Osteoblast (primary cell): ENCODE results near the gene ADAMTS19. TPM values are rescaled to one million over a fixed set of nuclear protein-coding genes. Genes with fewer than 3 reads are reported as not detected.

Experiments
- DNase-seq: peaks from one replicate; pipeline ENCODE4 v3.0.0; 2011; ENCODE audit warnings: low spot score, mixed read lengths; ENCODE audit not compliant: insufficient read length; ENCODE audit errors: missing footprints
- H2AFZ ChIP-seq: 2 replicates; pipeline ENCODE4 v1.6.0; 2011; ENCODE audit warnings: mild to moderate bottlenecking, low read length
- H3K27ac ChIP-seq: 2 replicates; pipeline ENCODE4 v1.5.1; 2011; ENCODE audit warnings: mild to moderate bottlenecking, low read depth, low read length, moderate library complexity
- H3K27me3 ChIP-seq: 2 replicates; pipeline ENCODE4 v1.6.0; 2012; ENCODE audit warnings: mild to moderate bottlenecking, control low read depth, inconsistent platforms, low read length, moderate library complexity; ENCODE audit not compliant: insufficient read depth
- H3K36me3 ChIP-seq: 2 replicates; pipeline ENCODE4 v1.5.1; 2011; ENCODE audit warnings: mild to moderate bottlenecking, low read length, control low read depth, moderate library complexity; ENCODE audit not compliant: insufficient read depth
- H3K4me1 ChIP-seq: 2 replicates; pipeline ENCODE4 v1.5.1; 2011; ENCODE audit warnings: mild to moderate bottlenecking, low read length, control low read depth, moderate library complexity; ENCODE audit not compliant: insufficient read depth
- H3K4me2 ChIP-seq: 2 replicates; pipeline ENCODE4 v1.6.0; 2011; ENCODE audit warnings: mild to moderate bottlenecking, low read length; ENCODE audit not compliant: insufficient read depth
- H3K4me3 ChIP-seq: fragments of 200-600 bp; sonication (generic); 3 replicates; pipeline ENCODE4 v1.5.1; 2012; ENCODE audit warnings: mild to moderate bottlenecking, low read length, inconsistent platforms; ENCODE audit not compliant: insufficient read depth
- H3K79me2 ChIP-seq: 2 replicates; pipeline ENCODE4 v1.6.0; 2012; ENCODE audit warnings: mild to moderate bottlenecking, low read length, control low read depth, inconsistent platforms; ENCODE audit not compliant: insufficient read depth
- H3K9me3 ChIP-seq: 2 replicates; pipeline ENCODE4 v1.5.1; 2011; ENCODE audit warnings: low read depth, low read length, control low read depth
- H4K20me1 ChIP-seq: 2 replicates; pipeline ENCODE4 v1.6.0; 2012; ENCODE audit warnings: mild to moderate bottlenecking, low read length, control low read depth; ENCODE audit not compliant: insufficient read depth
- CTCF ChIP-seq: IDR thresholded peaks from 2 replicates; pipeline ENCODE4 v1.5.1; 2011; ENCODE audit warnings: mild to moderate bottlenecking, low read depth, low read length, moderate library complexity; ENCODE audit errors: extremely low read depth
- total RNA-seq: library from RNA; depleted of rRNA; stranded (reverse); fragments of >200 nt; gene quantifications from 2 replicates; pipeline ENCODE4 v1.2.3, GENCODE V29; 2012

ADAMTS19 gene
- total RNA-seq, 1 donor: not detected

GRCh38 chr5:129445379-129445778 lies 14.7 kb upstream of the ADAMTS19 start:
- TF ChIP-seq CTCF: no peak
- no peaks in the 10 kb centered on the region for H3K9me3 ChIP-seq
- no peak overlapping the region for H3K4me3 ChIP-seq
- DNase-seq: no peak
- no peaks in the 10 kb centered on the region for H3K4me1 ChIP-seq
- no peak overlapping the region for H2AFZ ChIP-seq
- no peaks in the 10 kb centered on the region for H3K27me3 ChIP-seq
- H3K79me2 ChIP-seq: no peaks in the 10 kb centered on the region
- H3K4me2 ChIP-seq: no peak overlapping the region
- H3K36me3 ChIP-seq: no peaks in the 10 kb centered on the region
- H4K20me1 ChIP-seq: no peaks in the 10 kb centered on the region
- H3K27ac ChIP-seq: no peak overlapping the region

- DNase-seq: no peak
- no peak for TF ChIP-seq CTCF
- no peaks in the 10 kb centered on the region for H4K20me1 ChIP-seq
- no peaks in the 10 kb centered on the region for H3K27me3 ChIP-seq
- no peaks in the 10 kb centered on the region for H3K9me3 ChIP-seq
- no peaks in the 10 kb centered on the region for H3K4me1 ChIP-seq
- H2AFZ ChIP-seq: no peak overlapping the region
- no peak overlapping the region for H3K4me3 ChIP-seq
- no peaks in the 10 kb centered on the region for H3K79me2 ChIP-seq
- no peaks in the 10 kb centered on the region for H3K36me3 ChIP-seq
- no peak overlapping the region for H3K4me2 ChIP-seq
- H3K27ac ChIP-seq: no peak overlapping the region
These were observed 12.1 kb upstream of the ADAMTS19 start for GRCh38 chr5:129447968-129448367.

GRCh38 chr5:129448654-129449053 lies 11.4 kb upstream of the ADAMTS19 start:
- Histone ChIP-seq H3K4me2 (no peak overlapping the region), H3K79me2 (no peaks in the 10 kb centered on the region), H3K36me3 (no peaks in the 10 kb centered on the region), H4K20me1 (no peaks in the 10 kb centered on the region), H2AFZ (no peak overlapping the region), H3K27me3 (no peaks in the 10 kb centered on the region), H3K4me3 (no peak overlapping the region), H3K9me3 (no peaks in the 10 kb centered on the region), H3K4me1 (no peaks in the 10 kb centered on the region), H3K27ac (no peak overlapping the region)
- DNase-seq: no peak
- TF ChIP-seq CTCF: no peak

- Histone ChIP-seq H3K4me3 (no peak overlapping the region), H4K20me1 (no peaks in the 10 kb centered on the region), H3K9me3 (no peaks in the 10 kb centered on the region), H3K4me2 (no peak overlapping the region), H3K4me1 (no peaks in the 10 kb centered on the region), H3K79me2 (no peaks in the 10 kb centered on the region), H2AFZ (no peak overlapping the region), H3K36me3 (no peaks in the 10 kb centered on the region), H3K27me3 (peaks cover 2% of the 10 kb centered on the region), H3K27ac (no peak overlapping the region)
- no peak for TF ChIP-seq CTCF
- DNase-seq: no peak
These were observed 5.6 kb upstream of the ADAMTS19 start for GRCh38 chr5:129454461-129454860.
